Activated T-helper 1 cell treated with anti-CD3 and anti-CD28 coated beads, Interleukin-12 subunit alpha, Interleukin-12 subunit beta, Interleukin-2, Interleukin-4 antibody, amounts not matched to agents 30 ng/mL and 10 ng/mL and 1 ng/mL, durations not matched to agents 14 hours and 24 hours and 36 hours (primary cell): ENCODE results near the gene PCK1. TPM values are rescaled to one million over a fixed set of nuclear protein-coding genes. Genes with fewer than 3 reads are reported as not detected.

Experiments used
- DNase-seq: peaks from one replicate; pipeline ENCODE4 v3.0.0; 2021; ENCODE audit warnings: low spot score
- H3K27ac Mint-ChIP-seq: one replicate; pipeline ENCODE4 v1.8.0; 2021; ENCODE audit warnings: mild to moderate bottlenecking, mixed read lengths
- H3K27me3 Mint-ChIP-seq: one replicate; pipeline ENCODE4 v1.8.0; 2022; ENCODE audit warnings: mild to moderate bottlenecking, moderate library complexity, mixed read lengths; ENCODE audit not compliant: insufficient read depth
- H3K36me3 Mint-ChIP-seq: one replicate; pipeline ENCODE4 v1.8.0; 2021; ENCODE audit warnings: low read depth, mixed read lengths
- H3K4me1 Mint-ChIP-seq: one replicate; pipeline ENCODE4 v1.8.0; 2021; ENCODE audit warnings: low read depth, mixed read lengths
- H3K4me3 Mint-ChIP-seq: one replicate; pipeline ENCODE4 v1.8.0; 2021; ENCODE audit warnings: mild to moderate bottlenecking, moderate library complexity, mixed read lengths
- H3K9me3 Mint-ChIP-seq: one replicate; pipeline ENCODE4 v1.8.0; 2021; ENCODE audit warnings: mixed read lengths
- intact Hi-C: fragments of 100-400 bp; cut with micrococcal nuclease; formaldehyde crosslinking; loops from one replicate; pipeline ENCODE4 v1.15.1; 2024
- total RNA-seq: library from RNA; stranded (reverse); gene quantifications from 2 replicates; pipeline ENCODE4 v1.2.3, GENCODE V29; 2022

Gene PCK1
- total RNA-seq, 1 donor from 2014 or later = not detected

DNA sequence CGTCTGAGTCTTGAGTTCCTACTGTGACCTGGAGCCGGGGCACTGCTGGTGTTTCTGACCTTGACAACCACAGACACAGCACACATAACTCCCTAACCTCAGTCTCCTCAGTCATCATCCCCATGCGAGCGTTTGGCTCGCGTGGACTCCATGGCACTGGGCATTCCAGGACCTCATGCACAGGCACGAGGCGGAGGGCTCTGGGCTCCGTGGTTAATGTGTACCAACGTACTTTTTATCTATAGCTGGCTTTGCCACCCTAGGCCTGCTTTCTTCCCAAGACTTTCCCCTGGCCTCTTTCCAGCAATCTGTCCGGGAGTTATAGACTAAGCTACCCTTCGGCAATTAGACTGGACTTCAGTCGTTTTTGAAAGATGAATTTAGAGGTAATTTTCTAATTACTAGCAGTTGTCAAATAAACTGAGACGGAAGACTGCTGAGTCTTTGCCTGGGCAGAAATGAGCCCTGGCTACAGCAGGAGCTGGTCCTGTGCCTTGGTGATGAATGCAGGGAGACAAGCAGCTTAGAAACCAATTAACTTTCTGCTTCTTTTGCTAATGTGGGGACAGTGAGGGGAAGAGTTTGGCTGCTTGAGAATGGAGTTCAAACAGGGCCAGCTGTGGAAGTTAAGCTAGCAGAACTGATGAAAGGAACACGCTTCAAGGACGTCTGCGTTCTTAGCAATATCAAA lies 19.9 kb upstream of the PCK1 start:
- H3K4me1 Mint-ChIP-seq = no peaks in the 10 kb centered on the region
- DNase-seq = no peak
- H3K27me3 Mint-ChIP-seq = peaks cover 30% of the 10 kb centered on the region
- H3K4me3 Mint-ChIP-seq = no peak overlapping the region
- intact Hi-C loops = no loop called here
- no peak overlapping the region for H3K27ac Mint-ChIP-seq
- H3K36me3 Mint-ChIP-seq = no peaks in the 10 kb centered on the region
- H3K9me3 Mint-ChIP-seq = no peaks in the 10 kb centered on the region

DNA sequence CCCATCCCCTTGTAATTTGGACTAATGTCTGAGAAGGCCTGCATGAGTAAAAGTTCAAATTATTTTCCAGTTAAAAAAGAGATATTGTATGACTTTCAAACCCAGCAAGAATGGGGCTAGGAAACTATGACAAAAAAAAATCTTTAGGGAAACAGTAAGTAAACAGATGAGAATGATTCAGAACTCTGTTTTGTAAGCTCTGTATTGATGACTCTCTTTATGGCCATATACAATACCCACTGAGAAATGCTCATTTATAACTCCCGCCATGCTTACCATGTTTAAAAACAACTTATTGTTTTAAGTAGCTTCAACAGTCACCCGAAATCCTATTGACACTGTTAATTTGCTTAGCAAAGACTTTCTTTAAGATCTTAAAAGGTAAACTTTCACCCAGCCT lies 17.2 kb upstream of the PCK1 start:
- Mint-ChIP-seq H3K27ac (no peak overlapping the region), H3K36me3 (no peaks in the 10 kb centered on the region), H3K9me3 (no peaks in the 10 kb centered on the region), H3K27me3 (peaks cover 18% of the 10 kb centered on the region), H3K4me1 (no peaks in the 10 kb centered on the region), H3K4me3 (no peak overlapping the region)
- no peak for DNase-seq
- intact Hi-C loops = loop anchor here (2.0 kb wide), 1 partner anchor 29 kb away; no protein-coding TSS in a partner anchor

DNA sequence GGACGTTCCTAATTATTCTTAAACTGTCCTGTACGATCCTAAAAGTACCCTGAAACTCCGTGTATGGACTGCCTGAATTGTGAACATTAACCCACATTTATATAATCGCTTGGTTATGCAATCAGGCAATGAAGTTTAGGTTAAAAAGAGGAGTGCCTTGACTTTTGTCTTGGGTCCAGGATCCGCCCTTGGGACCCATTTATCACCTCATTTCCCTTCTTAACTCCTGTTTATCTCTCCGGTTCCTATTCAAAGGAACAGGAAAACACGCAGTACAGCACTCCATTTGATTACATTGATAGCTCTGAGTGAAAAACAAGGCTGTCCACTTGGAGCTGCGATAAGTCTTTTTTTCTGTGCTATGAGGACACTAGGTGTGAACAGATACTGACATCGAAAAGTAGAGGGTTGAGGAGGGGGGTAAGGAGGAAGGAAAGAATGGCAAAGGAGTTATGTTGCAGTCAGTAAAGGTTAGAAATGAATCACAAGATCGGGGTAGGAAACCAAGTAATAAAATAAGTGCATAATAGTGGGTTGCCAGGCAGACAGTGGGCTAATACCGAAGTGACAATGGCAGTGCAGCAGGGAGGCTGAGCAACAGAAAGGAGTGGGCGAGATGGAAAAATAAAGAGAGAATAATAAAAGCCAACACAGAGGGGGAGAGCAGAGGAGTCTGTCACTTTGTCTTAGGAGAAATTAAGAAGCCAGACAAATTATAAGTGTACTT lies 15.9 kb upstream of the PCK1 start:
- no peak overlapping the region for H3K4me3 Mint-ChIP-seq
- intact Hi-C loops = loop anchor here (2.0 kb wide), 1 partner anchor 30 kb away; no protein-coding TSS in a partner anchor
- H3K27ac Mint-ChIP-seq = no peak overlapping the region
- DNase-seq = no peak
- H3K27me3 Mint-ChIP-seq = peaks cover 15% of the 10 kb centered on the region
- no peaks in the 10 kb centered on the region for H3K4me1 Mint-ChIP-seq
- H3K36me3 Mint-ChIP-seq = no peaks in the 10 kb centered on the region
- no peaks in the 10 kb centered on the region for H3K9me3 Mint-ChIP-seq

DNA sequence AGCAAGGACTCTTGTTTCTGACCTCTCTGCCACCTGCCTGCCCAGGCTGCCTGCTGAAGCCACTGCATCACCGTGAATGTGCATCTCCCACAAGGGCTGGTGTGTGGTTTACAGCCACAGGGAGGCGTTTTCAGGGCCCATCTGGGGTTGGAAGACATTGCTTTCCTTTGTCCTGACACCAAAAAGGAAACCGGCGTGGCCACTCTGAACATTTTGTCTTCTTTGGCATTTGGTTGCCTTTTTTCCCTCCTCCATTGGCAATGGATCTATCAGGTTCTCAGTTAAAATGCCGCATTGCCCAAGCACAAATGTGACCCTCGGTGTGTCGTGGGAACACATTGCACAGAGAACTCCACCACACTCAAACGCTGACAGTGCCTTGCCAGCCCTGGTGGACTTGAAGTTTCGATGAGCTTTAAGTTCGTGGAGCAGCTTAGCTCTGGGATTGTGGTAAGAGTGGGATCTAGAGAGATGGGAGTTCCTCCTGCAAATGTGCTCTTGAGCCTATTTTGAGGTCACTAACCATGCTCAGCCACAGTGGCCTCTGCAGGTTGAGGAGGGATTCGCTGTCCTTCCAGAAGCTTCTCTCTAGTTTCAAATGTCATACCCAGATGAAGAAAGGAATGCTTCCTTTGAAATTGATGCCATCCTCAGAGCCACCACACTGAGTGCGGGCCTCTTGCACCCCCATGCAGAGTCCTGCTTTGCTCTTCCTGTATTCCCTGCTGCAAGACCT lies 14.8 kb upstream of the PCK1 start:
- H3K36me3 Mint-ChIP-seq = no peaks in the 10 kb centered on the region
- H3K27ac Mint-ChIP-seq = no peak overlapping the region
- no peaks in the 10 kb centered on the region for H3K9me3 Mint-ChIP-seq
- no peaks in the 10 kb centered on the region for H3K4me1 Mint-ChIP-seq
- H3K27me3 Mint-ChIP-seq = peaks cover 15% of the 10 kb centered on the region
- intact Hi-C loops = loop anchor here (2.0 kb wide), 1 partner anchor 31 kb away; no protein-coding TSS in a partner anchor
- no peak for DNase-seq
- H3K4me3 Mint-ChIP-seq = no peak overlapping the region

DNA sequence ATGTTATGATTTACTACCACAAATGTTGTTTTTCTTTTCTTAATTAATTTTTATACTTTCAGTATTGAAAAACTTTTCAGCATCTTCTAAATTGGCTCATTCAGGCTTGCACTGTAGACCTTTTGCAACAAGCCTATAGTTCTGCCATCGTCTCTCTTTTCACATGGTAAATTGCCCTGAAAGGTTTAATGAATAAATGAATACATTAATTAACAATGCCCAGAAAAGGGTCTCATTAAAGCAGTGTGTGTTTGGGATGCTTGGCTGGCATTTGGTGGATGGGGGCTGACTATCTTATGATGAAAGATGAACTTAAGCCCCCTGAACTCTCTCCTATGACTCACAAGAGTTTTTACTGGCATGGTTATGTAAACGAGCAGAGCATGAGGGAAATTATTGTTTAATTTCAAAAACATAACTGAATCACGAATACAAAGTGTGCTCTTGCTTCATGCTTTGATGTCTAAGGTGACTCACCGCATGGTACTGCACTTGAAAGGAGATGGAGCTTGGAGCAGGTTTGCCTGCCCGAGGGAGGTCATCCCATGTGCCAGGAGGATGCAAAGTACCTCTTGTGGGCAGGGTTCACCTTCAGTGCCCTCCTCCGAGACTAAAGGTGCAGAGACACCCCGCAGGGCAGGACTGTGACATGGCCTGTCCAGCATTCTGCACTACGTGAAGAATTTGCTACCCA lies 13.8 kb upstream of the PCK1 start:
- intact Hi-C loops = no loop called here
- Mint-ChIP-seq H3K27me3 (peaks cover 12% of the 10 kb centered on the region), H3K4me1 (no peaks in the 10 kb centered on the region), H3K4me3 (no peak overlapping the region), H3K27ac (no peak overlapping the region), H3K36me3 (no peaks in the 10 kb centered on the region), H3K9me3 (no peaks in the 10 kb centered on the region)
- no peak for DNase-seq

DNA sequence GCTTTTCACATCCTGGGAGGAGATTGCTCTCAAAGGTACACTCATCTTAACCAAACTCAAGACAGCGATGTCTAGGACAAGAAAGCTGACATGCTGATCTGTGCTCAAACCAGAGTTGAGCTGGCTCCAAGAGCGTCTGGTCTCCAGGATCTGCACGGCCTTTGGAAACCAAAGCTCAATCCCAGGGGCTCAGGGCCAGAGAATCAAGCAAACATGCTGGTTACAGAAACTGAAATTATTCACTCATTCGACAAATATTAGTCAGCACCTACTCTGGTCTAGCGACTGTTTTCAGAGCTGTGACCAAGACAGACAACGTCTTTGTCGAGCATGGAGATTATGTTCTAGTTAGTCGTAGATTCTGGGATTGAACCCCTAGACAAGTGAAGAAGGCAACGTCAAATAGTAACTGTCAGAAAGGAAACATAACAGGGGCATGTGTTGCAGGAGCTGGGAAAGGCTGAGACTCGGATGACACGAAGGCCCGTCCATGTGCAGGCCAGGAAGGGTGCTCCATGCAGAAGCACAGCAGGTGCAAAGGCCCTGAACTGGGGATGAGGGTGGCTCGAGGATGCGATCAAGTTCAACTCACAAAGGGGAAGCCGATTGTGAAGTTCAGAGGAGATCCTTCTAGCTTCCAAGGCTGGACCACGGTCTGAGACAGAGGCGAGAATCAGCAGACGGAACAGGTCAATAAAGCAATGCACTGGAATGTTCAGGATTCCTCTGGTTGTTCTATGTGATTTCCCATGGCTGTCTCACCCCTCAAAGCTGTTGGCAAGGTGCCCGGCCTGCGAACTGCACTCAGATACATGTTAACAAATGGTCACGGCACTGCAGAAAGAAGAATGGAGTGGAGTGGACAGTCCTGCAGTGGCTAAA lies 12.5 kb upstream of the PCK1 start:
- Mint-ChIP-seq H3K4me1 (no peaks in the 10 kb centered on the region), H3K4me3 (no peak overlapping the region), H3K27ac (no peak overlapping the region), H3K36me3 (no peaks in the 10 kb centered on the region), H3K9me3 (no peaks in the 10 kb centered on the region), H3K27me3 (peaks cover 11% of the 10 kb centered on the region)
- DNase-seq = no peak
- intact Hi-C loops = no loop called here

DNA sequence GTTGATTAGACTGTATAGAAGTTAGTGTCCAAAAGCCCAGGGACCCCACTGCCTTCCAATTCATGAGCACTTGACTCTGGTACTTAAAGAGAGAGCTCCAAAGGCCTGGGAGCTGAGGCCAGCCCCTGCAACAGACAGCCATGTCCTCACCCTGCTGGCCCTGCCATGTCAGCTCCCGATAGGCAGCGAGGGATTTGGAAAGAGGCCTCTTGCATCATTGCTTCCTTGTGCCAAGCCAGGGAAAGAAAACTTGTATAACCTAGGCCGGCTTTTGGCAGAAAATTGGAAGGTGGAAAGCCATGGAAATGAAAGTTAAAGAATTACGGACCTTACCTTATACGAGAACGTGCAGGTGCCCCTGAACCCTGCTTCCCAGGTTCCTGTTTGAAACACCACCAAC lies 8.4 kb upstream of the PCK1 start:
- Mint-ChIP-seq H3K27ac (no peak overlapping the region), H3K9me3 (no peaks in the 10 kb centered on the region), H3K4me3 (no peak overlapping the region), H3K36me3 (no peaks in the 10 kb centered on the region), H3K27me3 (peaks cover 7% of the 10 kb centered on the region), H3K4me1 (no peaks in the 10 kb centered on the region)
- intact Hi-C loops = no loop called here
- DNase-seq = no peak

DNA sequence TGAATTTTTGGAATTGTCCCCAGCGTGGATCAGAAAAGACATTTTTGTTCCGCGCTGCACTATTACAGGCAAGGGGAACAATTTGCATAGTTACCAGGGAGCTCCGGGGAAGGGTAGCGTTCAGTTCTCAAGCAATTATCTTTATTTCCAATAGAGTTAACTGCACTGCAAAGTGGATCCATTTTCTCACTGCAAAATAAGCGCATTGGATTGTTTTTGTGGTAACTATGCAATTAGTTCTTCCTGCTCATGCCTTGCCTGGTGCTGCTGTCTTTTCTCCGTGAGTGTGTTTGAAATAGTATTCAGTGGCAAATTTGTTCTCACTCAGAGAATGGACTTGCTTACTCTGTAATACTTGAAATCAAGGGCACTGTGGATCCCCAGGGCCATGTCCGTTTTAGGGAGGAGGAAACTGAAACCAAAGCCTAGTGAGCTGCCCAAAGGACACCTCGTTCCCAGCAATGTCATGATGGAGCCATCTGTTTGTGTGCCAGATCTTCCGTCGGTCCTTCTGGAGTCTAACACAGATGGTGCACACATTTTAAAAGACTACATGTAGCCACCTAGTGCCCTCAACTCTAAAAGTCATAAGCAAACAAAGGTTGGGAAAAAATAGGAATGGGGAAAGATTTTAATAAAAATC lies 7.4 kb upstream of the PCK1 start:
- no peaks in the 10 kb centered on the region for H3K9me3 Mint-ChIP-seq
- H3K27ac Mint-ChIP-seq = no peak overlapping the region
- H3K4me1 Mint-ChIP-seq = no peaks in the 10 kb centered on the region
- intact Hi-C loops = no loop called here
- H3K36me3 Mint-ChIP-seq = no peaks in the 10 kb centered on the region
- DNase-seq = no peak
- H3K27me3 Mint-ChIP-seq = peaks cover 5% of the 10 kb centered on the region
- no peak overlapping the region for H3K4me3 Mint-ChIP-seq

DNA sequence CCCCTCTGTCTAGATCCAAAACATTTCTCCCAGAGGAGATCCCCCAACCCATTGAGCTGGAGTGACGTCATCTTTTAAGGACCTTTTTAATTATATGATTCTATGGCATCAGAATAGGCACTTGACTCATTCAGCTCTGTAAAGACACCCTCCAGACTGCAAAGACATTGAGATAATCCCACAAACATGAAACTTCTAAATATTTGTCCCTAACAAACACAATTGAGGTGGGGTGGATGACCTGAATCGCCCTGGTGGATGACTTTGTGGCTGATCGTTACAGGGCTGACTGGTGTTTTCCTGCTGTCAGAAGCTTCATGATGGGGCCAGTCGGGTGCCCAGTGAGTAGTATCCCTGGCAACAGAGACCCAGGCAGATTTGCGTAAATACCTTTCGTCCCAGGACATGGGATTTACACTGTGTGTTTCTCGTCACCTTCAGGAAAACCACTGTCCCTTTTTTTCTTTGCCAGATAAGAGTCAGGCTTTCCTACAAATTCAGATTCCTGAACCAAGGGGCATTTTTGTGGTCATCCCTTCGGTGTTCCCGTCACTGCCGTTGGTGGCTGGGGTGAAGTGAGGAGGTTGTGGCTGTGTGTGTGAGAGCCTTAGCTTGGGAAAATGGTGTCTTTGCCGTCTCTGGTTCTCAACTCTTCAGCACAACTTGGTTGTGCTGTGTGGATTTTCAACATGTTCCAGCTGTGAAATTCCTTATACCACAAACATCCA lies 5.3 kb upstream of the PCK1 start:
- Mint-ChIP-seq H3K27ac (no peak overlapping the region), H3K4me1 (no peaks in the 10 kb centered on the region), H3K9me3 (no peaks in the 10 kb centered on the region), H3K4me3 (no peak overlapping the region), H3K27me3 (peaks cover 9% of the 10 kb centered on the region), H3K36me3 (no peaks in the 10 kb centered on the region)
- intact Hi-C loops = no loop called here
- no peak for DNase-seq

DNA sequence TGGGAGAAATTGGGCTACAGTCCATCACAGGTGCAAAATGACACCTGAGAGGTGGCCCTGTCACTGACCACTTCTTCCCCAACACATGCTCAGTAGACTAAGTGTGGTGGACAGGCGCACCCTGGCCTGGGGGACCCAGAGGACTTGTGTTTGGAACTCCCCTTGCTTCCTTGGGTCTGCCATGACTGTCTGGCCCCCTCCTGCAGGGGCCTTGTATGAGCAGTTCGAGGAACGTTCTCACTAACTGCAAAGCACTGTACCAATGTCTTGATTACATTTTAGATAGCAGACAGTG lies 4.0 kb upstream of the PCK1 start:
- DNase-seq = no peak
- H3K4me1 Mint-ChIP-seq = no peaks in the 10 kb centered on the region
- no peak overlapping the region for H3K4me3 Mint-ChIP-seq
- H3K9me3 Mint-ChIP-seq = no peaks in the 10 kb centered on the region
- no peak overlapping the region for H3K27ac Mint-ChIP-seq
- intact Hi-C loops = no loop called here
- no peaks in the 10 kb centered on the region for H3K36me3 Mint-ChIP-seq
- H3K27me3 Mint-ChIP-seq = peaks cover 9% of the 10 kb centered on the region

DNA sequence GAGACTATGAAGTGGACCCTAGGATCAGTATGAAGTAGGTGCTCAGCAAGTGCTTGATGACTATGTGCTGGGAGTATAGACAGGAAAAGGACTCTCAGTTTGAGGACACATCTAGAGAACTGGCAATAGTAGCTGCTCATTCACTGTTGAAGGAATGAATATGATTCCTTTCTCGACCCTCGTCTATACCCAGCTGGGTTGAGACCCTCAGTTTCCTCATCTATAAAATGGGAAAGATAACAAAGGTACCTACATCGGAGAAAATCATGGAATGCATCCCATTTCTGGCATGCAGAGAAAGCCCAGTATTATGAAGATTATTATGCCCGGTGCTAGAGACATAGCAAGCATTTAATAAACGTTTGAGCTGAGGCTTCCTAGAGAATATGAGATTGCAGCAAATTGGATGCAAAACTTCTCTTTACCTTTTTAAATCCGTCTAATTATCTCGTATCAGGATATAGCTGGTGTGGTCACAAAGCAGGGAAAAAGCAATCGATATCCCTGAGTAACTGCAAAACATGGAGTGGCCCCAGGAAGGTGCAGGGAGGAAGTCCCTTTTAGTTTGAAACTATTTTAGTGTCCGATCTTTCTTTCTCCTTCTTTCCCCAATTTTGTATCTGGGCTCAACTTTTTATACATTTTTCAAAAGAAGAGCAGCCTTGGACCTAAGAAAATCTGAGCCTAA lies 2.8 kb upstream of the PCK1 start:
- Mint-ChIP-seq H3K9me3 (no peaks in the 10 kb centered on the region), H3K27me3 (peaks cover 9% of the 10 kb centered on the region), H3K27ac (no peak overlapping the region), H3K4me3 (no peak overlapping the region), H3K4me1 (no peaks in the 10 kb centered on the region), H3K36me3 (no peaks in the 10 kb centered on the region)
- intact Hi-C loops = no loop called here
- DNase-seq = no peak
